Colon (tissue), 2 donors: ENCODE data around the gene BBX.

Experiments
- FAIRE-seq: peaks from 2 replicates; lab custom pipeline; 2012; peaks lifted over from hg19 to GRCh38; lab: Jason Lieb, UNC
- donor health status: control.
- donor health status: control.

The BBX gene

DNA sequence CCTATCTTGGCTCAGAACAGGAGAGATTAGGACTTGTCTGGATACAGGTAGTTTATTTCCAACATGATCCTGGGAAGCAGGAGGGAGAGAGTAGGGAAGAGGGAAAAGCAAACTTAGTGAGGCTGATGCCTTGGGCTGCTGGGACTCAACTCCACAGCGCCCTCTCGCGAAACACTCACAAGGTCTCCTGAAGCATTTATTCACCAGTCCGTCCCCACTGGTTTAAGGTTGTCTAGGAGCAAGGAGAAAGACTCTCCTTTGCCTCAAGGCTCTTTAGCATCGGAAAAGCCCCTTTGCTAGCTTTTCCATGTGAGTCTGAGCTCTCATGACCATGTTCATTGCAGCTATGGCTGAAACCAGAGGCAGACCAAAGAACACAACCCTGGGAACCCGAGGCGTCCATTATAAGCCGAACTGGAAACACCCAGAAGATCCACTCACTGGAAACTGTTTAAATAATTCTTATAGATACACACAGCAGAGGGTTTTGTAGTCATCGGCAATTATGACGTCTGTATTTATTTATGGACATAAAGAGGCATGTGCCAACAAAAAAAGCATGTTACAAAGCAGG, 323.6 kb downstream of the BBX start:
- FAIRE-seq = no peak

DNA sequence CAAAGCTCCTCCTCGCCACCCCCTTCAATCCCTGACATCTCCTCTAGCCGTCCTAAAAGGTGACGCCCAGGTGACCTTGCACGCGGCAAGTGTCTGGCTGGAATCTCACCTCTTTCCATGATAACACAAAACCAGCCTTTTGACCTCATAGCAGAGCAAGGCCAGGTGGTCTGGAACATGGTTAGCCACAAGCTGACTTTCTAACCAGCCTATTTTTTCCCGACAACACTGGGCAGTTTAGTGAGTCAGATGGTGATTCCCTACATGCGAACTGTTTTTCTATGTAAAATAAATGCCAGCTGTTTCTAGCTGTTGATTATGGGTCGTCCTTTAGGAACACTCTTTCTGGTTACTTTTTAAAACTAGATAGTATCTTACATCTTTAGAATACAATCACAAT, 325.0 kb downstream of the BBX start:
- FAIRE-seq = no peak

DNA sequence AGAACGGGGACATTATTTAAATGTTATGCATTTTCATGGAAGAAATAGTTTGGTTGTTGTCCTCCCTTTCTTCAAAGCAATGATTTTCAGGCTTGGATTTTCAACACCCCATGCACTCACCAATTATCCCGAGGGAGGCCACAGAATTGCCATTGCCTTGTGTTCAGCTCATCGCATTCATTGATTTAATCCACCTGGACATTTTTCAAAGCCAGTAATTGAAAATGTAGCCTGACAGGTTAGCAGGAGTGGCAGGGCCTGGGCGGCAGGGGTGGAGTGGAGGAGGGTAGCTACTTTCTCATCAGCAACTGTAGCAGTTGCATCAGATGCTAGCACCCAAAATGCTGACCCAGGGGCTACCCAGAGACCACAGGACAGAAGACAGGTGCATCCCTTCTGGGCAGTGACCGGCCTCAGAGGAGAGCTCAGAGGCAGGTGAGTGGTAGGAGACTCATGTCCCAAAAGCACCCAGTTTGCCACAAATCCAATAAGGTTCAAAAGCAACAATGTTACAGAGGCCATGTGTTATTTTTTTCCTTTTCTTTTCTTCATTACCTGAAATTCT, 325.7 kb downstream of the BBX start:
- FAIRE-seq = no peak

DNA sequence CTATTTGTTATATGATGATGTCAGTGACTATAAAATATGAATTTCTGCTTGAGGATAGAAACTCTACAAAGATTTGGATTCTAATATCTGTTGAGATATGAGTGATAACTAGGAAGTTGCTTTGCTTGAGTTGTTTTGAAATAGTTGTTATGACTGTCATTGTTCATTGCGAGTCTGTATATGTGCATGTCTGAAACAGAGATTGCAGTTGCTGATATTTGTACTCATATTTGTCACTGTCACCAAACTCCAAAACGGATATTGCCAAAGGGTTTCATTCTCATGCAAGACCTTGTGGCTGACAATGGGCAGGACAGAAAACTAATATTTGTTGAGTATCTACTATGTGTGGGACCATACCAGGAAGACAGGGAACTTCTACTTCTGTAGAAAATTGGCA, 327.9 kb downstream of the BBX start:
- FAIRE-seq = no peak

DNA sequence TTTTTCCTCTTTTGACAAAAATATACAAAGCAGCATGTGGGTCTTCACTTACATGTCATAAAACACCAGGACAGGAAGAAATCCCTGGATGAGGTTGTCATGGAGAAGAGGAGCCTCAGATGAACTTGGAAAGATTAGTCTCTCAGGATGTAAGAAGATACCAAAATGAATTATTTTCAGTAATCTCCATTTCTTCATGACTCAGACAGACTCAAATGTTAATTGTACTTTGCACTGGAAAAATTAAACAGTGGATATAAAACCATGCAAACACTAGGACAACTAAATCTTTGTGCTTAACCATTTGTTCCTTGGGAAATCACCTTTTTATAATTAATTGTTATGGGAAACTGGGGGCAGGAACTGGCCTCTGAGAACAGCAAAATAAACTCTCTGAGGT, 331.1 kb downstream of the BBX start:
- FAIRE-seq = no peak

DNA sequence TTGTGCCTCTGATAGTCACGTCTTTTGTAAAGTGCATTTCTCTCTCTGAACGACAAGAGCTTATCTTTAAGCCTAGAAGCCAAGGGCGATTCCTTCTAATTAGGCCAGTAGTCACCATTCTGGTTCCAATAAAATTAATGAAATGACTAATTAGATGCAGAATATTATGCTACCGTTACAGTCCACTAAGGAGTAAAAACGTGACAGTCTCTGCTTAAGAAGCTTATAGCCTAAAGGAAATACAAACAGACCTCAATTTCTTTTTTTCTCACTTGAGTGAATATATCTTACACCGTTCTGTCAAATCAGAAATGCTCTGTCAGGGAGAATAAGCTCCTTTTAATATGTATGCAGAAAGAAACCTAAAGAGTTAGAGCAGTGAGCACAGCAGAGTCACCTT, 332.0 kb downstream of the BBX start:
- FAIRE-seq = no peak

DNA sequence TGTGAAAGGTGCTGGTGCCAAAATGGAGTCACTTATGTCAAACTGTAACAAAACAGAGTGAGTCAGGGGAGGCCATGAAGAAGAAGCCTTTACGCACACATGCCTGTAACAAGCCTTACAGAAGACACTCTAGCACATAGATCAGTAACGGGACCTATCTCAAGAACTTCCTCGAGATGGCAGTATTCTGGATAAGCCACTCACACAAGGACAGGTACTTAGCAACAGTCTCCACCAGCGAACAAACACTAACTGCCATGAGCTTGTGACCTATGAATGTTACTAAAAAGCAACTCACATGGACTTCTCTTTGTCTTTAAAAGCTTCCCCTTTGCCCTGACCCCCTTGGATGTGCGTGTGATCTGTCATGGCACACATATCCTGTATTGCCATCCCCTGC, 332.9 kb downstream of the BBX start:
- no peak for FAIRE-seq

DNA sequence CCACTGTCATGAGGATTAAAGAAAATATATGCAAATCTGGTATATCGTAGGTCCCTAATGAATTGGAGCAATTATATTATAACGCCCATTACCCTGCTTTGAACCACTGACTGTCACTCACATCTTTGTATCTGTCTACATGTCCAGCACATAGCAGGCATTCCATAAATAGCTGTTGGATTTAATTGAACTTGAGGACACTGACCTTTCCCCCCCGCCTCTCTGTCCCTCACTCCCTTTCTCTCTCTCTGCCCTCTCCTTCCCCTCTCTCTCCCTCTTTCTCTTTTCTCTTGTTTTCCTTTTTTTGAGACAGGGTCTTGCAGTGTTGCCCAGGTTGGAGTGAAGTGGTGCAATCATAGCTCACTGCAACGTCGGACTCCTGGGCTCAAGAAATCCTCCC, 335.1 kb downstream of the BBX start:
- FAIRE-seq = no peak

DNA sequence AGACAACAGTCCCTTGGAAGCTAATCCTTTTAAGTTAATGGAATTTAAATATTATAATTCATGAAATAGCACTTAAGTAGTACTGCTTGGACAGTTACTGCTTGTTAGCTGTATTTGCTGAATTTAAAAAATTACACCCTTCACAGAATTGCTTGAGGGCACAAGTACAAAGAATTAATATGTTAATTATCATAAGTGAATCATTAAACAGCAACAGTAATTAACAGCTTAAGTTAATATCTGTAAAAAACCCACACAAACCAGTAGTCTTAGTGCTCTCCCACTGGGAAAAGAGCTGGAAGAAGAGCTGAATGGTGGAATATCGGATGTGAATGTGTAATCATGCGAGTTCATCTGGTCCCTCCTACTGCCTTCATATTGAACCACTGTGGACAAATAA, 336.1 kb downstream of the BBX start:
- no peak for FAIRE-seq
